Parathyroid adenoma (tissue), 2 donors: ENCODE results near the gene HDX.
"Not testable (repeated sequence)": the region's sequence is repeated elsewhere in the genome, so short reads cannot be mapped to it uniquely, and the experiment has no call there.

Experiments
- H2AFZ ChIP-seq: fragments of 300-600 bp; sonication (generic); one replicate; pipeline ENCODE4 v1.7.0; 2017; ENCODE audit warnings: antibody characterized with exemption, mild to moderate bottlenecking
- H3K27ac ChIP-seq: fragments of 300-600 bp; sonication (generic); one replicate; pipeline ENCODE4 v1.7.0; 2017
- H3K27me3 ChIP-seq: fragments of 300-600 bp; sonication (generic); one replicate; pipeline ENCODE4 v1.7.0; 2017; ENCODE audit warnings: low read length; ENCODE audit not compliant: control insufficient read depth, insufficient read depth
- H3K36me3 ChIP-seq: fragments of 300-600 bp; sonication (generic); one replicate; pipeline ENCODE4 v1.7.0; 2017; ENCODE audit warnings: low read length; ENCODE audit not compliant: control insufficient read depth, insufficient read depth
- H3K4me1 ChIP-seq: fragments of 300-600 bp; sonication (generic); one replicate; pipeline ENCODE4 v1.7.0; 2017; ENCODE audit warnings: control low read depth
- H3K4me2 ChIP-seq: fragments of 300-600 bp; sonication (generic); one replicate; pipeline ENCODE4 v1.7.0; 2017; ENCODE audit warnings: low read length
- H3K4me3 ChIP-seq: fragments of 300-600 bp; sonication (generic); one replicate; pipeline ENCODE4 v1.7.0; 2017; ENCODE audit warnings: low read depth, low read length
- H3K79me2 ChIP-seq: fragments of 300-600 bp; sonication (generic); one replicate; pipeline ENCODE4 v1.7.0; 2017; ENCODE audit warnings: control low read depth
- H3K9ac ChIP-seq: fragments of 300-600 bp; sonication (generic); one replicate; pipeline ENCODE4 v1.7.0; 2017; ENCODE audit warnings: mild to moderate bottlenecking
- H3K9me3 ChIP-seq: fragments of 300-600 bp; sonication (generic); one replicate; pipeline ENCODE4 v1.7.0; 2017; ENCODE audit warnings: low read length; ENCODE audit not compliant: control insufficient read depth
- CTCF ChIP-seq: fragments of 300-600 bp; sonication (generic); IDR thresholded peaks from one replicate; pipeline ENCODE4 v1.7.0; 2017; ENCODE audit warnings: antibody characterized with exemption, mild to moderate bottlenecking
- donor health status: primary hyperparathyroidism.

Gene HDX, protein sequence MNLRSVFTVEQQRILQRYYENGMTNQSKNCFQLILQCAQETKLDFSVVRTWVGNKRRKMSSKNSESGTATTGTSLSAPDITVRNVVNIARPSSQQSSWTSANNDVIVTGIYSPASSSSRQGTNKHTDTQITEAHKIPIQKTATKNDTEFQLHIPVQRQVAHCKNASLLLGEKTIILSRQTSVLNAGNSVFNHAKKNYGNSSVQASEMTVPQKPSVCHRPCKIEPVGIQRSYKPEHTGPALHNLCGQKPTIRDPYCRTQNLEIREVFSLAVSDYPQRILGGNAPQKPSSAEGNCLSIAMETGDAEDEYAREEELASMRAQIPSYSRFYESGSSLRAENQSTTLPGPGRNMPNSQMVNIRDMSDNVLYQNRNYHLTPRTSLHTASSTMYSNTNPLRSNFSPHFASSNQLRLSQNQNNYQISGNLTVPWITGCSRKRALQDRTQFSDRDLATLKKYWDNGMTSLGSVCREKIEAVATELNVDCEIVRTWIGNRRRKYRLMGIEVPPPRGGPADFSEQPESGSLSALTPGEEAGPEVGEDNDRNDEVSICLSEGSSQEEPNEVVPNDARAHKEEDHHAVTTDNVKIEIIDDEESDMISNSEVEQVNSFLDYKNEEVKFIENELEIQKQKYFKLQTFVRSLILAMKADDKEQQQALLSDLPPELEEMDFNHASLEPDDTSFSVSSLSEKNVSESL

DNA sequence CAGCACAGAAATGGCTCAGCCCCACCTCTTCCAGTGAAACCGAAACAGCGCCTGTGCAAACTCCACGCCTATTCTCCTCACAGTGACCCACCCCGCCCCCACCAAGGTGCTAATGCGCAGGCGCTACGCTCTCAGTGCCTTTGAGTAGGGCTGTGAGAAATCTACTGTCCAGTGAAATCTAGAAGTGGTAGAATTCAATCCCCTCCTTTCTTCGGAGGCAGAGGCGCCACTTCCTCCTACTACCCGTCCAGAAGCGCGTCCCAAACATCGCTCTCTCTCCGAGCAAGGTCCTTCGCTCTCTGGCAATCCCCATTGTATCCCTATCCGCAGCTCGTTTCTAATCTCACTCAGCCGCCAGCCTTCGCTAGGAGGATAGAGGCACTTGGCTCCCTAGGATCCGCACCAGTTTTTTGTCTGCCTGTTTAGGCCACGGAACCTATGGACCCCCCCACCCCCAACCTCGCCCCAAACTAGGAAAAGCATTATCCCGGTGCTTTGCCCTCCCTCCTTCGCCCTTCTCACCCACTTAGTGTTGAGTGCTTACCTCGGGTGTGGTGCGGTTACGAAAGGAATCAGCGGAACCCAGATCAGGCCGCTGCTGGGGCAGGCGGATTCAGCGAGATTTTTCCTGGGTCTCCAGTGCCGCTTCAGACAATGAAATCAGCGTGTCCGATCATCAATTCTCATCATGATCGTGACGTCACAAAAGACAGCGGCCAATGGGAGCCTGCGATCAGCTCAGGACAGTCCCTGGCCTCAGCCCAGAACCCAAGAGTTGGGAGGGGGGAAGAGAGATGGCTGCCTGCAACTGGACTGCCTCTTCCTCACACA is at the start of gene HDX:
Gene HDX (minus strand): TSS at position 656 of the 831 bp plus-strand sequence. CDS start 27,056 bp downstream, outside the sequence.
- H3K27ac ChIP-seq: peak within 1 kb of the TSS; percentile 91
- TF ChIP-seq CTCF: no peak
- peak within 1 kb of the TSS; percentile 83 for H3K4me3 ChIP-seq
- H3K36me3 ChIP-seq: no peaks in the 10 kb centered on the region
- H3K27me3 ChIP-seq: no peaks in the 10 kb centered on the region
- no peaks in the 10 kb centered on the region for H3K79me2 ChIP-seq
- H3K4me2 ChIP-seq: peak within 1 kb of the TSS; percentile 73
- H3K9me3 ChIP-seq: no peaks in the 10 kb centered on the region
- peak within 1 kb of the TSS; percentile 90 for H2AFZ ChIP-seq
- H3K9ac ChIP-seq: peak within 1 kb of the TSS; percentile 37
- H3K4me1 ChIP-seq: no peaks in the 10 kb centered on the region

DNA sequence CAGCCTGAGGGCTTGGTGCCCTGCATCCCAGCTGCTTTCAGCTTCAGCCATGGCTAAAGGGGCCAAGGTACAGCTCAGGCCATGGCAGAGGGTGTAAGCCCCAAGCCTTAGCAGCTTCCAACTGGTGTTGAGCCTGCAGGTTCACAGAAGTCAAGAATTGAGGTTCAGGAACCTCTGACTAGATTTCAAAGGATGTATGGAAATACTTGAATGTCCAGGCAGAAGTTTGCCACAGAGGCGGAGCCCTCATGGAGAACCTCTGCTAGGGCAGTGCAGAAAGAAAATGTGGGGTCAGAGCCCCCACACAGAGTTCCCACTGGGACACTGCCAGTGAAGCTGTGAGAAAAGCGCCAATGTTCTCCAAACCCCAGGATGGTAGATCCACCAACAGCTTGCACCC is 39.1 kb upstream of the HDX start:
- H2AFZ ChIP-seq, H3K27ac ChIP-seq, H3K4me1 ChIP-seq, H3K9ac ChIP-seq, H3K27me3 ChIP-seq, H3K79me2 ChIP-seq, H3K4me3 ChIP-seq, H3K9me3 ChIP-seq, H3K36me3 ChIP-seq, H3K4me2 ChIP-seq: not testable (repeated sequence)

DNA sequence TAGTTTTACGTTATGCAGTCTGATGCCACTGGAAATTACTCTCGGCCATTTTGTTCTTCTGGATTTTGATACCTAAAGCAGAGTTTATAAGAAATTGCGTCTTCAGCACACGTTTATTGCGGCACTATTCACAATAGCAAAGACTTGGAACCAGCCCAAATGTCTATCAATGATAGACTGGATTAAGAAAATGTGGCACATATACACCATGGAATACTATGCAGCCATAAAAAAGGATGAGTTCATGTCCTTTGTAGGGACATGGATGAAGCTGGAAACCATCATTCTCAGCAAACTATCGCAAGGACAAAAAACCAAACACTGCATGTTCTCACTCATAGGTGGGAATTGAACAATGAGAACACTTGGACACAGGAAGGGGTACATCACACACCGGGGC is 35.4 kb upstream of the HDX start:
- H3K9me3 ChIP-seq, H3K79me2 ChIP-seq, H2AFZ ChIP-seq, H3K4me2 ChIP-seq, H3K36me3 ChIP-seq, H3K4me3 ChIP-seq, H3K4me1 ChIP-seq, H3K27me3 ChIP-seq, H3K27ac ChIP-seq, H3K9ac ChIP-seq: not testable (repeated sequence)

- H3K4me1 ChIP-seq: no peaks in the 10 kb centered on the region
- H3K4me2 ChIP-seq: no peak overlapping the region
- no peaks in the 10 kb centered on the region for H3K79me2 ChIP-seq
- H2AFZ ChIP-seq: no peak overlapping the region
- H3K27me3 ChIP-seq: no peaks in the 10 kb centered on the region
- H3K27ac ChIP-seq: no peak overlapping the region
- H3K9me3 ChIP-seq: no peaks in the 10 kb centered on the region
- no peaks in the 10 kb centered on the region for H3K36me3 ChIP-seq
- no peak for TF ChIP-seq CTCF
- H3K4me3 ChIP-seq: no peak overlapping the region
- no peak overlapping the region for H3K9ac ChIP-seq
Observed at GRCh38 chrX:84488426-84488825, 13.8 kb downstream of the HDX start.

DNA sequence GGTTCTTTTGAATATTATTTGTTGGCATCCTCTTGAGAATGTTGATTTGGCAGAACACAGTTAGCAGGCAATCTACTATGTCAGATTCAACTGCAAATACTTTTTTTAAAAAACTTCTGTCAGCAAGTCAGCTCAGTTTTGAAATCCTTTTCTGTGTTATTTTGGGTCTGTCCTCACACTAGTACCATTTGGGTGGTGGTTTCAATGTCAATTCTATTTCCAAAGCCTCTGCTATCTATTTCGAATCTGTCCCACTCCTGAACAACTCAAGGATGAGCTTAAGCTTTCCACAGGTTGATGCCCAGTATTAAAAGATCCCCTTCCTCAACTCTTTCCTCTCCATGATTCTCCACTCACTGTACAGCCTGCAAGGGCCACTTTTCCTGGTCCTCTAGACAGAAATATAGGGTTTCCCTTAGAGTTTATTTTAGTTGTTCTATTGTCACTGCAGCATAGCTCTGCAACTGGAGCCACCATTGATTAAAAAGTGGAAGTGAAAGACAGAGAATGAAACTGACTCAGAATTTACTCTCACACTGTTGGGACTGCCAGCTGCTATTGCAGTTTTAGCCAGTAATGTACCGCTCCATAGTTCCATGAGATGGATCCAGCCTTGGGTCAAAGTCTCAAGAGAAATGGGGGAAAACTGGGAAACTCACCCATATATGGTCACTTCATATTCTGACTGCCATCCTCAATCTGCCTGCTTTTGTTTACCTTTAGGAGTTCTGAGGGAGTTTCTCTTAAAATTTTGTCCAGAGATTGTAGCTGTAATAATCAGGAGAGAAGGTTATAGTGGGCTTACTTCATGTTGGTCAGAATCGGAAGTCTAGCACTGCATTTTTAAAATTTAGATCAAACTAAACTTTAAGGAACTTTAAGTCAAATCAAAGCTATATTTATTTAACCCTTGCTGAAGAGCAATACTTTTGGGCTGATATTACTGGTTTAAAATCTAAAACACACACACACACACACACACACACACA is 14.6 kb downstream of the HDX start:
- Histone ChIP-seq H2AFZ (no peak overlapping the region), H3K79me2 (no peaks in the 10 kb centered on the region), H3K27ac (no peak overlapping the region), H3K36me3 (no peaks in the 10 kb centered on the region), H3K4me2 (no peak overlapping the region), H3K9ac (no peak overlapping the region), H3K4me3 (no peak overlapping the region), H3K9me3 (no peaks in the 10 kb centered on the region), H3K27me3 (no peaks in the 10 kb centered on the region), H3K4me1 (no peaks in the 10 kb centered on the region)
- TF ChIP-seq CTCF: no peak
